Fibroblast of peridontal ligament (primary cell): Measurements from ENCODE around the gene FAM171A1.

Experiments used
- DNase-seq: peaks from one replicate; pipeline ENCODE4 v3.0.0-alpha.2; 2010; ENCODE audit errors: extremely low read depth

FAM171A1 gene

GRCh38 chr10:15169555-15170401, 201.3 kb downstream of the FAM171A1 start:
- no peak for DNase-seq

- DNase-seq = peak; percentile 94
Observed at GRCh38 chr10:15168786-15169554, 202.1 kb downstream of the FAM171A1 start.

GRCh38 chr10:15168291-15168785, 202.8 kb downstream of the FAM171A1 start, which contains the start of gene NMT2:
NMT2 (minus strand) TSS chr10:15168693; CDS start chr10:15168612, 81 bp downstream.
- no peak for DNase-seq

GRCh38 chr10:15167411-15168290, 203.4 kb downstream of the FAM171A1 start:
- peak; percentile 62 for DNase-seq

- no peak for DNase-seq
Observed at GRCh38 chr10:15166325-15166724, 204.8 kb downstream of the FAM171A1 start.

GRCh38 chr10:15163253-15163828, 207.7 kb downstream of the FAM171A1 start:
- DNase-seq = peak; percentile 29
